PC-9 (cell line): ENCODE measurements around the gene PLAU.

Experiments
- EZH2 ChIP-seq: fragments of 200-600 bp; sonication (generic); IDR thresholded peaks from 2 replicates; pipeline ENCODE4 v1.8.0; 2017; ENCODE audit warnings: antibody characterized with exemption, low read depth
- TF ChIP-seq, protein P1 (sequence below): fragments of 200-600 bp; sonication (generic); conservative IDR thresholded peaks from 2 replicates; pipeline ENCODE4 v1.6.1; 2017; ENCODE audit warnings: mixed run types, antibody characterized with exemption, mild to moderate bottlenecking, moderate library complexity

DNA sequence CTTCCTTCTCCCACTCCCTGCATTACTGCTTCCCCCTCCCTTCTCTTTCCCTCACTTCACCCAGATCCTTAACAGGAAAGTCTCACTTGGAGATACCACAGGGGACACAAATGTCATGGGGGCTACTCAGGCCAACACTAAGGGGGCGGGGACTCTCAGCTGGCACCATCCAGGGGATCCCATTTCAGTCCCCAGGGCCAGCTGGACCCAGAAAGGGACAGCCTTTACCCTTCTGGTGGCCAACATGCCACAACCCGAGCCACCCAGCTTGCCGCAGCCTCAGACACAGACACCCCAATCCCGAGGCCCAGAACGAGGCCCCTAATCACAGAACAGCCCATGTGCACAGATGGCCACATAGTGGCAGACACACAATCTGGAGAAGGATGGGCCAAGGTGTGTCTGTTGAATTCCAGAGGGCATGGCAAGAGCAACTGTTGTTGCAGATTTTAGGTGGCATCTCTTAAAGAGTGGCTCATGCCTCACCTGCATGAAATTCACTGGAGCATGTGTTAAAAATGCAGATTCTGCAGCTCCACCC is 42.2 kb upstream of the PLAU start:
- TF ChIP-seq, protein P1, sequence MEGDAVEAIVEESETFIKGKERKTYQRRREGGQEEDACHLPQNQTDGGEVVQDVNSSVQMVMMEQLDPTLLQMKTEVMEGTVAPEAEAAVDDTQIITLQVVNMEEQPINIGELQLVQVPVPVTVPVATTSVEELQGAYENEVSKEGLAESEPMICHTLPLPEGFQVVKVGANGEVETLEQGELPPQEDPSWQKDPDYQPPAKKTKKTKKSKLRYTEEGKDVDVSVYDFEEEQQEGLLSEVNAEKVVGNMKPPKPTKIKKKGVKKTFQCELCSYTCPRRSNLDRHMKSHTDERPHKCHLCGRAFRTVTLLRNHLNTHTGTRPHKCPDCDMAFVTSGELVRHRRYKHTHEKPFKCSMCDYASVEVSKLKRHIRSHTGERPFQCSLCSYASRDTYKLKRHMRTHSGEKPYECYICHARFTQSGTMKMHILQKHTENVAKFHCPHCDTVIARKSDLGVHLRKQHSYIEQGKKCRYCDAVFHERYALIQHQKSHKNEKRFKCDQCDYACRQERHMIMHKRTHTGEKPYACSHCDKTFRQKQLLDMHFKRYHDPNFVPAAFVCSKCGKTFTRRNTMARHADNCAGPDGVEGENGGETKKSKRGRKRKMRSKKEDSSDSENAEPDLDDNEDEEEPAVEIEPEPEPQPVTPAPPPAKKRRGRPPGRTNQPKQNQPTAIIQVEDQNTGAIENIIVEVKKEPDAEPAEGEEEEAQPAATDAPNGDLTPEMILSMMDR = no peak
- no peak for TF ChIP-seq EZH2
